Stimulated activated naive CD8-positive, alpha-beta T cell treated with anti-CD3 and anti-CD28 coated beads, Interleukin-15, Interleukin-2, amounts not matched to agents 100 ng/mL and 50 ng/mL, for 24 hours (primary cell): Measurements from ENCODE around the gene TMEM120B.

Source experiments
- H3K27ac Mint-ChIP-seq: one replicate; pipeline ENCODE4 v1.8.0; 2021; ENCODE audit warnings: mild to moderate bottlenecking, mixed read lengths
- H3K27me3 Mint-ChIP-seq: one replicate; pipeline ENCODE4 v1.8.0; 2021; ENCODE audit warnings: mixed read lengths
- H3K36me3 Mint-ChIP-seq: one replicate; pipeline ENCODE4 v1.8.0; 2021; ENCODE audit warnings: low read depth, mixed read lengths
- H3K4me1 Mint-ChIP-seq: one replicate; pipeline ENCODE4 v1.8.0; 2021; ENCODE audit warnings: low read depth, mixed read lengths
- H3K4me3 Mint-ChIP-seq: one replicate; pipeline ENCODE4 v1.8.0; 2021; ENCODE audit warnings: mild to moderate bottlenecking, mixed read lengths
- H3K9me3 Mint-ChIP-seq: one replicate; pipeline ENCODE4 v1.8.0; 2021; ENCODE audit warnings: mixed read lengths

The TMEM120B gene

GRCh38 chr12:121794534-121795033, 82.0 kb downstream of the TMEM120B start:
- Mint-ChIP-seq H3K9me3 (no peaks in the 10 kb centered on the region), H3K36me3 (peaks cover 32% of the 10 kb centered on the region), H3K27me3 (no peaks in the 10 kb centered on the region), H3K4me3 (peak overlapping the region; percentile 96), H3K27ac (peak overlapping the region; percentile 94), H3K4me1 (peaks cover 72% of the 10 kb centered on the region)

- no peaks in the 10 kb centered on the region for H3K9me3 Mint-ChIP-seq
- peak overlapping the region; percentile 94 for H3K27ac Mint-ChIP-seq
- H3K36me3 Mint-ChIP-seq = peaks cover 29% of the 10 kb centered on the region
- peaks cover 65% of the 10 kb centered on the region for H3K4me1 Mint-ChIP-seq
- peak overlapping the region; percentile 96 for H3K4me3 Mint-ChIP-seq
- no peaks in the 10 kb centered on the region for H3K27me3 Mint-ChIP-seq
These were observed 82.7 kb downstream of the TMEM120B start for GRCh38 chr12:121795034-121795968.

- H3K27me3 Mint-ChIP-seq = no peaks in the 10 kb centered on the region
- H3K4me3 Mint-ChIP-seq = peak overlapping the region; percentile 67
- peak overlapping the region; percentile 78 for H3K27ac Mint-ChIP-seq
- H3K9me3 Mint-ChIP-seq = no peaks in the 10 kb centered on the region
- peaks cover 49% of the 10 kb centered on the region for H3K4me1 Mint-ChIP-seq
- H3K36me3 Mint-ChIP-seq = peaks cover 22% of the 10 kb centered on the region
These were observed 84.6 kb downstream of the TMEM120B start for GRCh38 chr12:121796855-121797751.

- Mint-ChIP-seq H3K4me1 (peaks cover 51% of the 10 kb centered on the region), H3K27me3 (no peaks in the 10 kb centered on the region), H3K9me3 (no peaks in the 10 kb centered on the region), H3K4me3 (peak overlapping the region; percentile 87), H3K27ac (peak overlapping the region; percentile 87), H3K36me3 (peaks cover 22% of the 10 kb centered on the region)
These were observed 85.6 kb downstream of the TMEM120B start for GRCh38 chr12:121797937-121798786.

GRCh38 chr12:121798787-121799155, 86.2 kb downstream of the TMEM120B start:
- H3K4me1 Mint-ChIP-seq = peaks cover 52% of the 10 kb centered on the region
- H3K27ac Mint-ChIP-seq = peak overlapping the region; percentile 87
- peak overlapping the region; percentile 87 for H3K4me3 Mint-ChIP-seq
- peaks cover 22% of the 10 kb centered on the region for H3K36me3 Mint-ChIP-seq
- no peaks in the 10 kb centered on the region for H3K27me3 Mint-ChIP-seq
- H3K9me3 Mint-ChIP-seq = no peaks in the 10 kb centered on the region

GRCh38 chr12:121799156-121799841, 86.7 kb downstream of the TMEM120B start:
- Mint-ChIP-seq H3K27me3 (no peaks in the 10 kb centered on the region), H3K36me3 (peaks cover 22% of the 10 kb centered on the region), H3K27ac (peak overlapping the region; percentile 91), H3K9me3 (no peaks in the 10 kb centered on the region), H3K4me1 (peaks cover 50% of the 10 kb centered on the region), H3K4me3 (peak overlapping the region; percentile 87)

- Mint-ChIP-seq H3K27me3 (no peaks in the 10 kb centered on the region), H3K4me3 (peak overlapping the region; percentile 87), H3K36me3 (peaks cover 22% of the 10 kb centered on the region), H3K27ac (peak overlapping the region; percentile 91), H3K4me1 (peaks cover 42% of the 10 kb centered on the region), H3K9me3 (no peaks in the 10 kb centered on the region)
These were observed 87.5 kb downstream of the TMEM120B start for GRCh38 chr12:121799842-121800693.

GRCh38 chr12:121800694-121801594, 88.4 kb downstream of the TMEM120B start:
- peaks cover 39% of the 10 kb centered on the region for H3K4me1 Mint-ChIP-seq
- H3K9me3 Mint-ChIP-seq = no peaks in the 10 kb centered on the region
- H3K27me3 Mint-ChIP-seq = no peaks in the 10 kb centered on the region
- peak overlapping the region; percentile 88 for H3K4me3 Mint-ChIP-seq
- peaks cover 25% of the 10 kb centered on the region for H3K36me3 Mint-ChIP-seq
- peak overlapping the region; percentile 98 for H3K27ac Mint-ChIP-seq

GRCh38 chr12:121801595-121802484, 89.3 kb downstream of the TMEM120B start:
- H3K4me3 Mint-ChIP-seq = peak overlapping the region; percentile 88
- no peaks in the 10 kb centered on the region for H3K27me3 Mint-ChIP-seq
- peaks cover 32% of the 10 kb centered on the region for H3K36me3 Mint-ChIP-seq
- no peaks in the 10 kb centered on the region for H3K9me3 Mint-ChIP-seq
- peaks cover 43% of the 10 kb centered on the region for H3K4me1 Mint-ChIP-seq
- peak overlapping the region; percentile 98 for H3K27ac Mint-ChIP-seq

- Mint-ChIP-seq H3K27ac (peak overlapping the region; percentile 98), H3K9me3 (no peaks in the 10 kb centered on the region)
These were observed 89.9 kb downstream of the TMEM120B start for GRCh38 chr12:121802485-121802842.

GRCh38 chr12:121802843-121803698, 90.5 kb downstream of the TMEM120B start:
- Mint-ChIP-seq H3K27ac (peak overlapping the region; percentile 98), H3K9me3 (no peaks in the 10 kb centered on the region), H3K4me3 (peak overlapping the region; percentile 88), H3K4me1 (peaks cover 40% of the 10 kb centered on the region), H3K36me3 (peaks cover 26% of the 10 kb centered on the region), H3K27me3 (no peaks in the 10 kb centered on the region)

More at GRCh38 chr12:121802485-121802842, 89.9 kb downstream of the TMEM120B start:
- Mint-ChIP-seq H3K4me1 (peaks cover 44% of the 10 kb centered on the region), H3K4me3 (peak overlapping the region; percentile 88), H3K36me3 (peaks cover 30% of the 10 kb centered on the region), H3K27me3 (no peaks in the 10 kb centered on the region)
